GM18507 (cell line): ENCODE data around the gene CASP9.
"Not testable (repeated sequence)": the region's sequence is repeated elsewhere in the genome, so short reads cannot be mapped to it uniquely, and the experiment has no call there.

ENCODE experiments used
- DNase-seq: peaks from one replicate; pipeline ENCODE4 v3.0.0; 2011; ENCODE audit warnings: low read depth; ENCODE audit not compliant: insufficient read length; ENCODE audit errors: extremely low spot score
- FAIRE-seq: peaks from 2 replicates; lab custom pipeline; 2011; peaks lifted over from hg19 to GRCh38; lab: Jason Lieb, UNC

Gene CASP9

GRCh38 chr1:15476927-15477326, 47.1 kb downstream of the CASP9 start:
- FAIRE-seq, result no peak
- DNase-seq, result no peak

- FAIRE-seq (no peak), DNase-seq (no peak)
Measured at GRCh38 chr1:15475752-15476314, 48.2 kb downstream of the CASP9 start, which contains the start of gene CELA2B. TSS of gene CELA2B (plus strand) at chr1:15476104. CDS start at chr1:15476126, 22 bp downstream.

- DNase-seq, result no peak
- FAIRE-seq, result no peak
Measured at GRCh38 chr1:15472587-15472986, 51.4 kb downstream of the CASP9 start.

GRCh38 chr1:15471723-15472122, 52.3 kb downstream of the CASP9 start:
- not testable (repeated sequence) for DNase-seq
- FAIRE-seq, result peak; percentile 80

GRCh38 chr1:15471067-15471466, 52.9 kb downstream of the CASP9 start:
- DNase-seq, FAIRE-seq: not testable (repeated sequence)

- not testable (repeated sequence) for FAIRE-seq, DNase-seq
Measured at GRCh38 chr1:15469821-15470448, 54.1 kb downstream of the CASP9 start.

GRCh38 chr1:15469361-15469760, 54.7 kb downstream of the CASP9 start:
- no peak for FAIRE-seq
- no peak for DNase-seq

- FAIRE-seq, result no peak
- DNase-seq, result no peak
Measured at GRCh38 chr1:15468145-15468544, 55.9 kb downstream of the CASP9 start.

GRCh38 chr1:15466955-15467625, 56.9 kb downstream of the CASP9 start:
- not testable (repeated sequence) for FAIRE-seq

GRCh38 chr1:15465674-15466073, 58.3 kb downstream of the CASP9 start:
- DNase-seq (no peak), FAIRE-seq (no peak)

More at GRCh38 chr1:15466955-15467625, 56.9 kb downstream of the CASP9 start:
- DNase-seq, result not testable (repeated sequence)

- not testable (repeated sequence) for DNase-seq
Measured at GRCh38 chr1:15463926-15464322, 60.1 kb downstream of the CASP9 start.

GRCh38 chr1:15463064-15463800, 60.8 kb downstream of the CASP9 start:
- FAIRE-seq, DNase-seq: not testable (repeated sequence)

More at GRCh38 chr1:15463926-15464322, 60.1 kb downstream of the CASP9 start:
- FAIRE-seq, result not testable (repeated sequence)

GRCh38 chr1:15460708-15461095, 63.3 kb downstream of the CASP9 start:
- no peak for DNase-seq
- no peak for FAIRE-seq

- DNase-seq (no peak), FAIRE-seq (no peak)
Measured at GRCh38 chr1:15459771-15460707, 64.0 kb downstream of the CASP9 start.

- not testable (repeated sequence) for FAIRE-seq, DNase-seq
Measured at GRCh38 chr1:15458388-15458787, 65.6 kb downstream of the CASP9 start.

GRCh38 chr1:15457585-15457984, 66.4 kb downstream of the CASP9 start:
- no peak for DNase-seq

GRCh38 chr1:15456313-15456954, 67.6 kb downstream of the CASP9 start, which contains the start of gene CELA2A:
TSS of gene CELA2A (plus strand) at chr1:15456732. CDS start at chr1:15456754, 22 bp downstream.
- FAIRE-seq (no peak), DNase-seq (no peak)

More at GRCh38 chr1:15457585-15457984, 66.4 kb downstream of the CASP9 start:
- FAIRE-seq, result no peak

- FAIRE-seq (no peak), DNase-seq (no peak)
Measured at GRCh38 chr1:15455522-15455921, 68.5 kb downstream of the CASP9 start.
